K562 (cell line): Measurements from ENCODE around the gene ATP5ME. TPM values are rescaled to one million over a fixed set of nuclear protein-coding genes. Genes with fewer than 3 reads are reported as not detected.
A peak's percentile ranks its signal among the peaks of the same experiment; 100 is the strongest.

Source experiments
- ATAC-seq: fragments of 200-7000 bp; cut with Tn5 transposase; 3 replicates; pipeline ENCODE4 v1.9.1; 2020; ENCODE audit warnings: moderate library complexity
- BruUV-seq: library from RNA; stranded (reverse); fragments of 400-500 nt; replicated peaks from 2 replicates; lab custom pipeline; 2021; lab: Mats Ljungman, UMichigan
- CTCF ChIA-PET: fragments of 300-600 bp; formaldehyde crosslinking; extraction: SDS; loops from one replicate; lab custom pipeline; 2021; ENCODE audit warnings: low intra/inter-chr PET ratio; lab: Yijun Ruan, JAX
- POLR2A ChIA-PET: fragments of 300-600, 350-650 bp; sonication (Branson Sonifier 250); formaldehyde crosslinking; extraction: SDS; loops from one replicate; lab custom pipeline; 2021; ENCODE audit warnings: antibody characterized with exemption, inconsistent platforms; lab: Yijun Ruan, JAX
- DNase-seq, 4 experiments: peaks; one replicate each; pipeline versions ENCODE4 v3.0.0 to v3.0.0-alpha.2; 2011 to 2018; ENCODE audit warnings: low spot score in 3 of 4, mixed read lengths in 3 of 4; ENCODE audit errors: extremely low read depth in 1 of 4
- FAIRE-seq: peaks from 2 replicates; lab custom pipeline; 2011; peaks lifted over from hg19 to GRCh38; lab: Jason Lieb, UNC
- H2AFZ ChIP-seq: 2 replicates; pipeline ENCODE4 v1.6.0; 2011; ENCODE audit warnings: low read depth, low read length, control low read depth, inconsistent platforms
- H3K27ac ChIP-seq: fragments of 200-600 bp; 3 replicates; pipeline ENCODE4 v1.8.0; 2011; ENCODE audit warnings: low read depth, mild to moderate bottlenecking, control low read depth, inconsistent platforms, low read length, moderate library complexity, mixed read lengths; ENCODE audit errors: extremely low read depth
- H3K27me3 ChIP-seq, 2 experiments: fragments of 300-600 bp in 1 of 2; 2 replicates in 1 of 2; 3 replicates in 1 of 2; pipeline versions ENCODE4 v1.6.0 to v1.8.0; 2011; ENCODE audit warnings: inconsistent platforms in 2 of 2, low read length in 2 of 2, mild to moderate bottlenecking in 1 of 2, mixed read lengths in 1 of 2, moderate library complexity in 1 of 2; ENCODE audit not compliant: control insufficient read depth in 2 of 2, insufficient read depth in 2 of 2
- H3K36me3 ChIP-seq: fragments of 300-600 bp; 3 replicates; pipeline ENCODE4 v1.8.0; 2011; ENCODE audit warnings: mild to moderate bottlenecking, low read length, inconsistent platforms; ENCODE audit not compliant: control insufficient read depth, insufficient read depth
- H3K4me1 ChIP-seq, 2 experiments: fragments of 200-600 bp in 1 of 2; replicated peaks in 1 of 2; 2 replicates in 1 of 2; 3 replicates in 1 of 2; pipeline versions ENCODE4 v1.5.1 to v1.8.0; 2011; ENCODE audit warnings: inconsistent platforms in 2 of 2, low read length in 2 of 2, mild to moderate bottlenecking in 1 of 2, mixed read lengths in 1 of 2, moderate library complexity in 1 of 2; ENCODE audit not compliant: control insufficient read depth in 2 of 2, insufficient read depth in 2 of 2
- H3K4me2 ChIP-seq: 2 replicates; pipeline ENCODE4 v1.6.1; 2011; ENCODE audit warnings: low read length, control low read depth, inconsistent platforms, mixed read lengths; ENCODE audit not compliant: insufficient read depth
- H3K4me3 ChIP-seq: fragments of 200-600 bp; sonication (generic), shearing (Covaris generic); 2 replicates; pipeline ENCODE4 v1.5.1; 2016; ENCODE audit warnings: control low read depth, inconsistent platforms
- H3K79me2 ChIP-seq: fragments of 200-600 bp; 3 replicates; pipeline ENCODE4 v1.8.0; 2011; ENCODE audit warnings: low read length, inconsistent platforms; ENCODE audit not compliant: control insufficient read depth, insufficient read depth
- H3K9ac ChIP-seq, 2 experiments: 2 replicates each; pipeline versions ENCODE4 v1.6.0 to v1.6.1; 2011; ENCODE audit warnings: low read depth in 2 of 2, low read length in 2 of 2, control low read depth in 1 of 2, inconsistent platforms in 1 of 2, mild to moderate bottlenecking in 1 of 2, mixed read lengths in 1 of 2; ENCODE audit not compliant: insufficient read depth in 1 of 2
- H3K9me1 ChIP-seq: one replicate; pipeline ENCODE4 v1.6.0; 2011; ENCODE audit warnings: inconsistent platforms, mild to moderate bottlenecking, low read length, moderate library complexity; ENCODE audit not compliant: control insufficient read depth, insufficient read depth
- H3K9me3 ChIP-seq: replicated peaks from 2 replicates; pipeline ENCODE4 v1.5.1; 2011; ENCODE audit warnings: low read depth, low read length, inconsistent platforms; ENCODE audit not compliant: control insufficient read depth, insufficient read depth
- H4K20me1 ChIP-seq: replicated peaks from 2 replicates; pipeline ENCODE4 v1.6.1; 2011; ENCODE audit warnings: low read length, inconsistent platforms, mixed read lengths; ENCODE audit not compliant: control insufficient read depth, insufficient read depth
- DNMT1 ChIP-seq: fragments of 450-650 bp; IDR thresholded peaks from 2 replicates; pipeline ENCODE4 v1.6.1; 2016; ENCODE audit warnings: antibody characterized with exemption, mild to moderate bottlenecking
- ELF4 ChIP-seq: fragments of 450-650 bp; formaldehyde crosslinking; IDR thresholded peaks from 2 replicates; pipeline ENCODE4 v1.4.0; 2022; ENCODE audit warnings: missing genetic modification characterization
- PRMT5 ChIP-seq: sonication (generic); formaldehyde crosslinking; IDR thresholded peaks from 2 replicates; pipeline ENCODE4 v1.5.0; 2020; ENCODE audit warnings: missing genetic modification reagents
- RFX7 ChIP-seq: fragments of 250-450 bp; sonication (Bioruptor Pico); IDR thresholded peaks from 2 replicates; pipeline ENCODE4 v1.5.1; 2021; ENCODE audit warnings: mild to moderate bottlenecking
- SAFB ChIP-seq: fragments of 200-400 bp; formaldehyde crosslinking; IDR thresholded peaks from 2 replicates; pipeline ENCODE4 v1.6.1; 2017; ENCODE audit warnings: low read depth, low read length, borderline replicate concordance
- WGBS: fragments of 100-300 bp; shearing (Covaris generic); methylation state at CpG from one replicate; pipeline ENCODE4 v1.1.6; 2016; ENCODE audit warnings: low coverage, mixed read lengths; ENCODE audit not compliant: insufficient coverage; ENCODE audit errors: missing lambda C conversion rate; 5-methylcytosine and 5-hydroxymethylcytosine counted together
- in situ Hi-C: fragments of 300-500 bp; cut with MboI; formaldehyde crosslinking; loops from 4 replicates; pipeline ENCODE4 v1.15.0; 2018; ENCODE audit warnings: inconsistent platforms, mixed read lengths
- intact Hi-C: fragments of 100-400 bp; cut with micrococcal nuclease; formaldehyde crosslinking; loops from 2 replicates; pipeline ENCODE4 v1.14.2; 2022
- polyA plus RNA-seq, 8 experiments: library from polyadenylated mRNA; depleted of rRNA in 4 of 8; stranded (reverse) in 5 of 8; unstranded in 3 of 8; fragments of >200 nt; fragmentation: Nextera tagmentation in 2 of 8; fragmentation: Illumina TruSeq in 1 of 8; extraction: Ambion mirVana in 2 of 8; extraction: Trizol in 1 of 8; gene quantifications; 2 replicates each; pipeline versions ENCODE4 v1.2.1 to v1.2.3, GENCODE V29; 2011 to 2014; ENCODE audit warnings: inconsistent platforms in 1 of 8, missing spikeins in 1 of 8
- total RNA-seq, 7 experiments: library from RNA; depleted of rRNA in 6 of 7; stranded (reverse); fragments of >200 nt in 6 of 7; fragmentation: Illumina TruSeq in 2 of 7; extraction: Trizol in 2 of 7; gene quantifications; 2 replicates each; pipeline versions ENCODE4 v1.2.1 to v1.2.3, GENCODE V29; 2011 to 2021; ENCODE audit warnings: low replicate concordance in 1 of 7
- TF ChIP-seq, protein P1 (sequence below): sonication (generic); formaldehyde crosslinking; IDR thresholded peaks from 2 replicates; pipeline ENCODE4 v1.8.0; 2022; ENCODE audit warnings: missing genetic modification reagents, mild to moderate bottlenecking, moderate library complexity, borderline replicate concordance
- TF ChIP-seq, protein P2 (sequence below), 2 experiments: fragments of 450-650 bp; IDR thresholded peaks; 2 replicates each; pipeline ENCODE4 v1.6.1; 2018; ENCODE audit warnings: mild to moderate bottlenecking in 2 of 2, low read depth in 1 of 2; ENCODE audit not compliant: partially characterized antibody in 2 of 2

The ATP5ME gene
- total and polyA plus RNA-seq, 9 of the 15 experiments (the other 6 are each of a cell fraction or from before 2014, with no cell fraction given) = 509 to 2,480 (median 887) TPM

DNA sequence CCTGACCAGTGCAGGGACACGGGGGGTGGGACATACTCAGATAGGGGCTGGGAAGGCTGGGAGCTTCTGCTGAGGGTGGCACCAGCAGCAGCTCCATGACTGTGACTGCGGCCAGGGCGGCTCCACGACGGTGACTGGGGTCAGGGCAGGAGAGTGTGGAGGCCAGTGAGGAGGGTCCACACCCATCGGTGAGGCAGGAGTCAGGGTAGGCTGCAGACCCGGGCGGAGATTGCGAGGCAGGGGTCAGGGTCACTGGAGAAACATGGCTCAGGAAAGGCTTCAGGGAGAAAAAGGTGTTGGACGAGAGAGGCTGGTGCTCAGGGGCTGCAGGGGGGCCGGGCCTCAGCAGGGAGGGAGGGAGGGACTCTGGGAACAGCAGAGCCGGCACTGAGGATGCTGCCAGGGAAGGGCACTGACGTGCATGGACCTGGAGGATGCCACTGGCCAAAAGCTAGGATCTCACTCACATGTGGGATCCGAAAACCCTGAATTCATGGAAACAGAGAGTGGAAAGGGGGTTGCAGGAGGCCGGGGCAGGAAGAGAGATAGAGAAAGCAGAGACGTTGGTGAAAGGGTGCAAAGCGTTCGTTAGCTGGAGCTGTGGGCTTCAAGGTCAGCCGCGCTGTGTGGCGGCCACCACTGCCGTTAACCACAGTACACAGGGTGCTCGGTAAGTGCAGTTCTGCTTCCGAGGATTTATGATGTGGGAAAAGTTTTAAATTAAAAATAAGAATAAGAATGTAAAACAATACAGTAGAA is 22.0 kb downstream of the ATP5ME start (continued):
- TF ChIP-seq SAFB (no peak), PRMT5 (CRISPR knock-in tag) (no peak), ELF4 (CRISPR knock-in tag) (no peak), RFX7 (CRISPR knock-in tag) (no peak), DNMT1 (no peak)

- H3K27ac ChIP-seq = no peak overlapping the region
- CTCF ChIA-PET = no interaction called here
- H4K20me1 ChIP-seq = no peaks in the 10 kb centered on the region
- H2AFZ ChIP-seq = no peak overlapping the region
- ATAC-seq (peak; percentile 13; the same call in 2 of the 3 replicates), DNase-seq (no peak), FAIRE-seq (no peak)
- BruUV-seq = no TSS peak
- no peak overlapping the region for H3K4me3 ChIP-seq
- intact Hi-C loops (no loop called here), in situ Hi-C loops (no loop called here)
- H3K9ac ChIP-seq = no peak overlapping the region; a peak in 1 of 4 replicates
- H3K79me2 ChIP-seq = no peaks in the 10 kb centered on the region
- H3K9me3 ChIP-seq = no peaks in the 10 kb centered on the region
- TF ChIP-seq, protein P1, sequence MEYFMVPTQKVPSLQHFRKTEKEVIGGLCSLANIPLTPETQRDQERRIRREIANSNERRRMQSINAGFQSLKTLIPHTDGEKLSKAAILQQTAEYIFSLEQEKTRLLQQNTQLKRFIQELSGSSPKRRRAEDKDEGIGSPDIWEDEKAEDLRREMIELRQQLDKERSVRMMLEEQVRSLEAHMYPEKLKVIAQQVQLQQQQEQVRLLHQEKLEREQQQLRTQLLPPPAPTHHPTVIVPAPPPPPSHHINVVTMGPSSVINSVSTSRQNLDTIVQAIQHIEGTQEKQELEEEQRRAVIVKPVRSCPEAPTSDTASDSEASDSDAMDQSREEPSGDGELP (CRISPR knock-in tag) = no peak
- TF ChIP-seq, protein P2, sequence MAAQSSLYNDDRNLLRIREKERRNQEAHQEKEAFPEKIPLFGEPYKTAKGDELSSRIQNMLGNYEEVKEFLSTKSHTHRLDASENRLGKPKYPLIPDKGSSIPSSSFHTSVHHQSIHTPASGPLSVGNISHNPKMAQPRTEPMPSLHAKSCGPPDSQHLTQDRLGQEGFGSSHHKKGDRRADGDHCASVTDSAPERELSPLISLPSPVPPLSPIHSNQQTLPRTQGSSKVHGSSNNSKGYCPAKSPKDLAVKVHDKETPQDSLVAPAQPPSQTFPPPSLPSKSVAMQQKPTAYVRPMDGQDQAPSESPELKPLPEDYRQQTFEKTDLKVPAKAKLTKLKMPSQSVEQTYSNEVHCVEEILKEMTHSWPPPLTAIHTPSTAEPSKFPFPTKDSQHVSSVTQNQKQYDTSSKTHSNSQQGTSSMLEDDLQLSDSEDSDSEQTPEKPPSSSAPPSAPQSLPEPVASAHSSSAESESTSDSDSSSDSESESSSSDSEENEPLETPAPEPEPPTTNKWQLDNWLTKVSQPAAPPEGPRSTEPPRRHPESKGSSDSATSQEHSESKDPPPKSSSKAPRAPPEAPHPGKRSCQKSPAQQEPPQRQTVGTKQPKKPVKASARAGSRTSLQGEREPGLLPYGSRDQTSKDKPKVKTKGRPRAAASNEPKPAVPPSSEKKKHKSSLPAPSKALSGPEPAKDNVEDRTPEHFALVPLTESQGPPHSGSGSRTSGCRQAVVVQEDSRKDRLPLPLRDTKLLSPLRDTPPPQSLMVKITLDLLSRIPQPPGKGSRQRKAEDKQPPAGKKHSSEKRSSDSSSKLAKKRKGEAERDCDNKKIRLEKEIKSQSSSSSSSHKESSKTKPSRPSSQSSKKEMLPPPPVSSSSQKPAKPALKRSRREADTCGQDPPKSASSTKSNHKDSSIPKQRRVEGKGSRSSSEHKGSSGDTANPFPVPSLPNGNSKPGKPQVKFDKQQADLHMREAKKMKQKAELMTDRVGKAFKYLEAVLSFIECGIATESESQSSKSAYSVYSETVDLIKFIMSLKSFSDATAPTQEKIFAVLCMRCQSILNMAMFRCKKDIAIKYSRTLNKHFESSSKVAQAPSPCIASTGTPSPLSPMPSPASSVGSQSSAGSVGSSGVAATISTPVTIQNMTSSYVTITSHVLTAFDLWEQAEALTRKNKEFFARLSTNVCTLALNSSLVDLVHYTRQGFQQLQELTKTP (IDR thresholded peaks at IDR 0.05; ENCODE audit: low read depth in 1 of 2, partially characterized antibody in 2 of 2) = no peak
- TF ChIP-seq, all 486 proteins: peak for 0
- Histone ChIP-seq H3K9me1 (no peaks in the 10 kb centered on the region), H3K4me2 (no peak overlapping the region), H3K4me1 (peaks cover 0 to 69% of the 10 kb centered on the region in 2 experiments; a peak in 2 of 5 replicates), H3K36me3 (no peaks in the 10 kb centered on the region), H3K27me3 (peaks cover 39 to 90% of the 10 kb centered on the region in 2 experiments; a peak in 4 of 5 replicates)
- POLR2A ChIA-PET = interaction anchor here (0.7 kb wide), 1 partner anchor 33 kb away, joined by 4 read pairs; no protein-coding TSS in a partner anchor
- 6% methylated on average over 36 of the region's 49 CpGs for WGBS
These were observed 22.9 kb downstream of the ATP5ME start for GRCh38 chr4:650951-651883.
